ENCODE results near the gene DMAC2. TPM values are rescaled to one million over a fixed set of nuclear protein-coding genes. Genes with fewer than 3 reads are reported as not detected.
"Not testable (repeated sequence)": the region's sequence is repeated elsewhere in the genome, so short reads cannot be mapped to it uniquely, and the experiment has no call there.

Gene DMAC2
- polyA plus RNA-seq (59.8 and 62.2 TPM in 2 replicates), polyA minus RNA-seq (33.4 and 36.8 TPM in 2 replicates)

- Histone ChIP-seq H4K20me1 (ENCODE audit: insufficient read depth) (no peaks in the 10 kb centered on the region), H2AFZ (ENCODE audit: low read depth, low read length) (peak within 1 kb of the TSS; percentile 74), H3K27ac (ENCODE audit: low read length) (peak within 1 kb of the TSS; percentile 87), H3K9me2 (ENCODE audit: insufficient read depth, low read length) (no peaks in the 10 kb centered on the region), H3K27me3 (ENCODE audit: insufficient read depth, low read depth, low read length) (no peaks in the 10 kb centered on the region), H3K4me2 (ENCODE audit: low read length) (peak within 1 kb of the TSS; percentile 68), H3K36me3 (ENCODE audit: insufficient read depth, low read length) (no peaks in the 10 kb centered on the region), H3K4me3 (ENCODE audit: low read length) (peak within 1 kb of the TSS; percentile 75), H3F3A (ENCODE audit: insufficient read depth, low read length, poor library complexity, severe bottlenecking) (no peaks in the 10 kb centered on the region), H3K79me2 (replicated peaks; ENCODE audit: insufficient read depth, low read length) (peaks cover 9% of the 10 kb centered on the region), H3K9me3 (ENCODE audit: low read length) (no peaks in the 10 kb centered on the region), H3K9ac (ENCODE audit: low read length) (peak within 1 kb of the TSS; percentile 80)
- TF ChIP-seq EZH2 (IDR thresholded peaks at IDR 0.05; ENCODE audit: borderline replicate concordance, insufficient read depth, low read length, poor library complexity, severe bottlenecking), result no peak
- peak; percentile 28 for TF ChIP-seq RAD21 (conservative IDR thresholded peaks at IDR 0.05)
- TF ChIP-seq POLR2AphosphoS5 (IDR thresholded peaks at IDR 0.05), result peak; percentile 84
- TF ChIP-seq CTCF (IDR thresholded peaks at IDR 0.05; ENCODE audit: poor library complexity, severe bottlenecking), result peak; percentile 75
- TF ChIP-seq MXI1 (conservative IDR thresholded peaks at IDR 0.05; ENCODE audit: poor library complexity, severe bottlenecking), result peak; percentile 95
- peak; percentile 82 for TF ChIP-seq TAF1 (IDR thresholded peaks at IDR 0.05; ENCODE audit: low read depth)
- TF ChIP-seq SMC3 (conservative IDR thresholded peaks at IDR 0.05; ENCODE audit: poor library complexity), result peak; percentile 46
- TF ChIP-seq, protein P1, sequence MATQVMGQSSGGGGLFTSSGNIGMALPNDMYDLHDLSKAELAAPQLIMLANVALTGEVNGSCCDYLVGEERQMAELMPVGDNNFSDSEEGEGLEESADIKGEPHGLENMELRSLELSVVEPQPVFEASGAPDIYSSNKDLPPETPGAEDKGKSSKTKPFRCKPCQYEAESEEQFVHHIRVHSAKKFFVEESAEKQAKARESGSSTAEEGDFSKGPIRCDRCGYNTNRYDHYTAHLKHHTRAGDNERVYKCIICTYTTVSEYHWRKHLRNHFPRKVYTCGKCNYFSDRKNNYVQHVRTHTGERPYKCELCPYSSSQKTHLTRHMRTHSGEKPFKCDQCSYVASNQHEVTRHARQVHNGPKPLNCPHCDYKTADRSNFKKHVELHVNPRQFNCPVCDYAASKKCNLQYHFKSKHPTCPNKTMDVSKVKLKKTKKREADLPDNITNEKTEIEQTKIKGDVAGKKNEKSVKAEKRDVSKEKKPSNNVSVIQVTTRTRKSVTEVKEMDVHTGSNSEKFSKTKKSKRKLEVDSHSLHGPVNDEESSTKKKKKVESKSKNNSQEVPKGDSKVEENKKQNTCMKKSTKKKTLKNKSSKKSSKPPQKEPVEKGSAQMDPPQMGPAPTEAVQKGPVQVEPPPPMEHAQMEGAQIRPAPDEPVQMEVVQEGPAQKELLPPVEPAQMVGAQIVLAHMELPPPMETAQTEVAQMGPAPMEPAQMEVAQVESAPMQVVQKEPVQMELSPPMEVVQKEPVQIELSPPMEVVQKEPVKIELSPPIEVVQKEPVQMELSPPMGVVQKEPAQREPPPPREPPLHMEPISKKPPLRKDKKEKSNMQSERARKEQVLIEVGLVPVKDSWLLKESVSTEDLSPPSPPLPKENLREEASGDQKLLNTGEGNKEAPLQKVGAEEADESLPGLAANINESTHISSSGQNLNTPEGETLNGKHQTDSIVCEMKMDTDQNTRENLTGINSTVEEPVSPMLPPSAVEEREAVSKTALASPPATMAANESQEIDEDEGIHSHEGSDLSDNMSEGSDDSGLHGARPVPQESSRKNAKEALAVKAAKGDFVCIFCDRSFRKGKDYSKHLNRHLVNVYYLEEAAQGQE (IDR thresholded peaks at IDR 0.05; ENCODE audit: borderline replicate concordance), result peak; percentile 79
- peak; percentile 54 for TF ChIP-seq EP300 (conservative IDR thresholded peaks at IDR 0.05; ENCODE audit: poor library complexity, severe bottlenecking)
Measured at GRCh38 chr19:41439441-41440222, at the start of gene DMAC2. DMAC2 (minus strand) TSS chr19:41439912; CDS start chr19:41439899, 13 bp downstream.

DNA sequence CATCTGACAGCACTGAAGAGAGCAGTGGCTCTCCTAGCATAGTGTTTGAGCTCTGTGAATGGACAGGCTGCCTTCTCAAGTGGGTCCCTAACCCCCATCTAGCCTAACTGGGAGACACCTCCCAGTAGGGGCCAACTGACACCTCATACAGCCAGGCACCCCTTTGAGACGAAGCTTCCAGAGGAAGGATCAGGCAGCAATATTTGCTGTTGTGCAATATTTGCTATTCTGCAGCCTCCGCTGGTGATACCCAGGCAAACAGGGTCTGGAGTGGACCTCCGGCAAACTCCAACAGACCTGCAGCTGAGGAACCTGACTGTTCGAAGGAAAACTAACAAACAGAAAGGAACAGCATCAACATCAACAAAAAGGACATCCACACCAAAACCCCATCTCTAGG, 47.2 kb upstream of the DMAC2 start:
- H4K20me1 ChIP-seq (ENCODE audit: insufficient read depth); H3K9me3 ChIP-seq (ENCODE audit: low read length); H3K4me3 ChIP-seq (ENCODE audit: low read length): not testable (repeated sequence)

More for the DNA sequence above, 47.2 kb upstream of the DMAC2 start:
- H3K4me2 ChIP-seq (ENCODE audit: low read length); H3K27ac ChIP-seq (ENCODE audit: low read length); H3K9ac ChIP-seq (ENCODE audit: low read length); H3K79me2 ChIP-seq (replicated peaks; ENCODE audit: insufficient read depth, low read length); H3F3A ChIP-seq (ENCODE audit: insufficient read depth, low read length, poor library complexity, severe bottlenecking); H2AFZ ChIP-seq (ENCODE audit: low read depth, low read length); H3K9me2 ChIP-seq (ENCODE audit: insufficient read depth, low read length); H3K27me3 ChIP-seq (ENCODE audit: insufficient read depth, low read depth, low read length); H3K36me3 ChIP-seq (ENCODE audit: insufficient read depth, low read length): not testable (repeated sequence)

Data from neural cell (in vitro differentiated cells).